HEK293 (cell line): ENCODE measurements around the gene TM4SF1.

ENCODE experiments used
- ZBTB1 ChIP-seq: fragments of 450-650 bp; formaldehyde crosslinking; IDR thresholded peaks from 2 replicates; pipeline ENCODE4 v1.5.1; 2016; ENCODE audit warnings: missing biosample characterization, missing genetic modification characterization
- ZBTB6 ChIP-seq: fragments of 450-650 bp; formaldehyde crosslinking; IDR thresholded peaks from 2 replicates; pipeline ENCODE4 v1.5.1; 2017; ENCODE audit warnings: missing biosample characterization, missing genetic modification characterization
- ZNF394 ChIP-seq: fragments of 450-650 bp; formaldehyde crosslinking; IDR thresholded peaks from 2 replicates; pipeline ENCODE4 v1.5.1; 2016; ENCODE audit warnings: missing biosample characterization, missing genetic modification characterization, mild to moderate bottlenecking, moderate library complexity, borderline replicate concordance
- TF ChIP-seq, protein P1 (sequence below): fragments of 450-650 bp; formaldehyde crosslinking; IDR thresholded peaks from 2 replicates; pipeline ENCODE4 v1.5.1; 2016; ENCODE audit warnings: missing biosample characterization, missing genetic modification characterization

- TF ChIP-seq ZNF394 (tag by site-specific recombination) = no peak
- TF ChIP-seq, protein P1, sequence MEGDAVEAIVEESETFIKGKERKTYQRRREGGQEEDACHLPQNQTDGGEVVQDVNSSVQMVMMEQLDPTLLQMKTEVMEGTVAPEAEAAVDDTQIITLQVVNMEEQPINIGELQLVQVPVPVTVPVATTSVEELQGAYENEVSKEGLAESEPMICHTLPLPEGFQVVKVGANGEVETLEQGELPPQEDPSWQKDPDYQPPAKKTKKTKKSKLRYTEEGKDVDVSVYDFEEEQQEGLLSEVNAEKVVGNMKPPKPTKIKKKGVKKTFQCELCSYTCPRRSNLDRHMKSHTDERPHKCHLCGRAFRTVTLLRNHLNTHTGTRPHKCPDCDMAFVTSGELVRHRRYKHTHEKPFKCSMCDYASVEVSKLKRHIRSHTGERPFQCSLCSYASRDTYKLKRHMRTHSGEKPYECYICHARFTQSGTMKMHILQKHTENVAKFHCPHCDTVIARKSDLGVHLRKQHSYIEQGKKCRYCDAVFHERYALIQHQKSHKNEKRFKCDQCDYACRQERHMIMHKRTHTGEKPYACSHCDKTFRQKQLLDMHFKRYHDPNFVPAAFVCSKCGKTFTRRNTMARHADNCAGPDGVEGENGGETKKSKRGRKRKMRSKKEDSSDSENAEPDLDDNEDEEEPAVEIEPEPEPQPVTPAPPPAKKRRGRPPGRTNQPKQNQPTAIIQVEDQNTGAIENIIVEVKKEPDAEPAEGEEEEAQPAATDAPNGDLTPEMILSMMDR (tag by site-specific recombination) = no peak
- no peak for TF ChIP-seq ZBTB6 (tag by site-specific recombination)
- no peak for TF ChIP-seq ZBTB1
Measured at GRCh38 chr3:149376718-149377407, 586 bp downstream of the TM4SF1 start.
